ENCODE measurements around the gene SEMA5A.

Gene SEMA5A

DNA sequence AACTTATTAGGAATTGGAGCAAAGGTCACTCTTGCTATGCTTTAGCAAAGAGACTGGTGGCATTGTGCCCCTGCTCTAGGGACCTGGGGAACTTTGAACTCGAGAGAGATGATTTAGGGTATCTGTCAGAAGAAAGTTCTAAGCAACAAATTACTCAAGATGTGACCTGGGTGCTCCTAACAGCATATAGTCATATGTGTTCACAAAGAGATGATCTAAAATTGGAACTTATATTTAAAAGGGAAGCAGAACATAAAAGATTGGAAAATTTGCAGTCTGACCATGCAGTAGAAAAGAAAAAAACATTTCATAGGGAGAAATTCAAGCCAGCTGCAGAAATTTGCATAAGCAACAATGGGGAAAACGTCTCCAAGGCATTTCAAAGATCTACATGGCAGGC lies 68.3 kb downstream of the SEMA5A start:
- no peak for DNase-seq (ENCODE audit: low read depth)

DNA sequence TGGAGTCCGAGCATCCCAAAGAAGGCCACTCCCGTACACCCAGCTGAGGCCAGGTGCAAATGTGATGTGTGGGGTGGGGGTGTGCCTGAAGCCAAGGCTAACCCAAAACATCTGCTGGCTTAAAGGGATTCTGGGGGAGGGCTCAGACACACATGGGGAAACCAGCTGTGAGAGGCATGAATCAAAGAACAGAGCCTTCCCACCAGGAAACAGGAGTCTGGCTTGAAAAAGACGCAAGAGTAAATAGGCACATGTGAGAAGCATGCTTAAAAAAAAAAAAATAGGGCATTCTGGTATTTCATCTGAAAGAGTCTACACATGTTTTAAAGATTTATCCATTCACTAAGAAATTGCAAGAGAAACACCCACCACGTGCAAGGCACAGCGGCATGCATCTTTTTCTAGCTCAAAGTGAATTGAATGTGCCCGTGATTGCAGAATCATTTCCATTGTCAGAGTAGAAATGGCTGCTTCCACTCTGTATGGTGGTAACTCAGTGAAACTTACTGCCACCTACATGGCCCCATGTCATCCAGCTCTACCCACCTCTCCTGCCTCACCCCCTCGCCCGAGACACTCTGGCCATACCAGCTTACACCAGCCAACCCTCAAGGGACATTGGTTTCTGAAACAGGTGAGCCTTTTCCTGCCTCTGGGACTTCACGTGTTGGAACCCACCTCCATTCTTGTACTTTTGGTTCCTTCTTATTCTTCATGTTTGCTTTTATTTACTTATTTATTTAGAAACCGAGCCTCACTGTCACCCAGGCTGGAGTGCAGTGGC lies 71.5 kb downstream of the SEMA5A start:
- no peak for DNase-seq (ENCODE audit: low read depth)

DNA sequence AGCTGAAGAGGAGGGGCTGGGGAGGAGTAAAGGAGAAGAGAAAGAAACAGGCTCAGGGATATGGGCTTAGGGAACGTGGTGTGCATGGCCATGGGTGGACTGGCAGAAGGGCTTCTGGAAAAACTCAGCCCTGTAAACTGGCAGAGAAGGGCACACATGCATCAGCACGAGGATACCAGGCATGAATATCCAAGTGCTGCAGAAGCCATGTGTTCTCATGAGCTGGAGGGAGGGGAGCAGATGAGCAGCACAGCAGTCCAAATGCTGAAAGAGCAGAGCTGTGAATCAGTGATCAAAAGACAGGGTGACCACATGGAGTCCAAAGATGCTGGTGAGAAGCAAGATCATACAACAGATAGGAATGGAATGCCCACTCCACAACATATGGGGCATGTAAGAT lies 72.3 kb downstream of the SEMA5A start:
- no peak for DNase-seq (ENCODE audit: low read depth)

DNA sequence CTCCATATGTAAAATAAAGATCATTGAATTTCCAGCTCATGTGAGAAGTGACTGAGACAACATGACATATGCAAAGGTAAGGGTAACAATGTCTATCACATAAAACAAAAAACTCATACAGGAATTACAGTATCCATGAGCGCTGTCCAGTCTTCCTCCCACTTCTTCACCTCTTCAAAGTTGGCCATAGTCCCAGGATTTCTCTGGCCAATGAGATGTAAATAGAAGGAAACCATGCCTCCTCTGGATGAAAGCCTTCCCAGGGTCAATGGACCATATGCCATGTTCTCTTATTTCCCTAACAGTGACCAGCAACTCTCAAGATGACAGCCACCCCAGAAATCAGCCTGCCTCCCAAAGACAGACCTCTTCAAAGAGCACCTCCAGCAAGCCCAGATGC lies 75.5 kb downstream of the SEMA5A start:
- no peak for DNase-seq (ENCODE audit: low read depth)

DNA sequence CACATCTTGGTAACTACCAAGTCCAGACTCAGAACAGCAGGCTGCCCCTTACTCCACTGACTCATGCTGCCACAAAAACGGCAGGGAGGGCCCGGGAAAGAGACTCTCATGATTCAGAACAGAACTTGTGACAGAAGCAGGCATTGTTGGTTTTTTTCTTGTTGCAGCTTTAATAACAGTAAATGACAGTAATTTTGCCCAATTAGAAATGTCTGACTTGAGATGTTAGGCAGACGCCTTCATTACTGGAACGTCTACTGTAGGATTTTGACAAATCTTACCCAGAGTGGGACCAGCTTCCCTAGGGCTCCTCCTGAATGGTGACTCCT lies 77.9 kb downstream of the SEMA5A start:
- DNase-seq (ENCODE audit: low read depth), result peak; percentile 93

DNA sequence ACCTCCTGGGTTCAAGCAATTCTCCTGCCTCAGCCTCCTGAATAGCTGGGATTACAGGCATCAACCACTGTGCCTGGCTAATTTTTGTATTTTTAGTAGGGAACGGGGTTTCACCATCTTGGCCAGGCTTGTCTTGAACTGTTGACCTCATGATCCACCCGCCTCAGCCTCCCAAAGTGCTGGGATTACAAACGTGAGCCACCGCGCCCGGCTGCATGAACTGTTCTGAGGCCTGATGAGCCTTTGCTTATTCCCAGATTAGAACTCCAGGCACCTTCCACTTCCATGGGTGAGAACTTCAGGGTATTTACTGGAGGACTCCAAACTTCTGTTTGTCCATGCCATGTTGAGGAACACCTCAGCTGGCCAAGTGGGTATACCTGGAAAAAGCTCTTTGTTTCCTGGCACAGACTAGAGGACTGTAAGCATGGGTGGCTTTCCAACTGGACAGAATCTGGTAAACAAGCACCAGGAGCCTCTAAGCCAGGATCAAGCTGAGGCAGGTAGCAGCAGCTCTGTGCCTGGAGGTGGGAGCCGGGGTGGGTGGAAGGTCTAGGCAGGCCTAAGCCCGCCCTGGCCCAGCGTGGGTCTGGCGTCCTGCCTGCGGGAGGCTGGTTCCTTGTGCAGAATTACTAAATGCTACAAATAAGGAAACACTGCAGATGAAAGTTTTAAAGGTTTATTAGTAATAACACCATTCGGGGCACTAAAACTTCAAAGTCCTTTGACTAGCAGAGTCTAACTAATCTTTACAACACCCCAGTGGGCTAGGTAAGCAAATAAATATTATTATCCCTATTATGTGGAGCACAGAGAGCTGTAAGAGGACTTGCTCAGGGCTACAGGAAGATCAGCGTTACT lies 78.4 kb downstream of the SEMA5A start:
- DNase-seq (ENCODE audit: low read depth), result no peak

DNA sequence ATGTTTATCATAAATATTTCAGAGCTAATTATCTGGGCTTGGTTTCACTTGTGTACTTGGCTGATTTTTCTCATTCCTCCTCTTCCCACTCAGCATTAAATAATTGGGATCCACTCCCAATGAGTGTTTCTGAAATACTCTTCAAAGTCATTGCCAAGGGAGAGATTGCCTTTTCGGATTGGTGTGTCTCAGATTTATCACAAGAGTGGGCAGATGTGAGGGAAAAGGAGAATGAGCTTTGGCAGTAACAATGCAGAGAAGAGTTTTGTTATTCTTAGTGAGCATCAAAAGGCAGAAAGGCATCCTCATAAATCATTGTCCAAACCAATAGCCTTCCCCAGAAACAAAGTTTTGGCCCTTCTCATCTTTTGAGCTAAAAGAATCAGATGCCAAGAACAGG lies 79.2 kb downstream of the SEMA5A start:
- peak; percentile 9 for DNase-seq (ENCODE audit: low read depth)

DNA sequence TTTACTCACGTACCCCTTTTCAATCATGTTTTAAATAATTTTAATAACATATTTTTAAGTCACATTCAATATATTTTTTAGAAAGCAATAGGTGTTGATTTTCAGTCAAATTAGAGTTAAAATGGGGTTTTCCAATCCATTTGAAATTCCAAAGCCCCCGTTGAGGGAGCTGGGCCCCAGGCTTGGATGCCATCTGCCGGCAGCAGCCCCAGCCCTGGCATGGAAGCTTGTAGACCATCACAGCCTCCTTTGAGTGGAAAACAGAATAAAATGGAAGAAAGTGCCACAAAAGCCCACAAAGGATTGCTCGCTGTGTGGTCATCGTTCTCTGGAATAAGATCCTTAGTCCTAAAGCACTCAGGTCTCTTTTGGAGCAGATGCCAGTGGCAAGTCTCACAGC lies 81.4 kb downstream of the SEMA5A start:
- DNase-seq (ENCODE audit: low read depth), result no peak

DNA sequence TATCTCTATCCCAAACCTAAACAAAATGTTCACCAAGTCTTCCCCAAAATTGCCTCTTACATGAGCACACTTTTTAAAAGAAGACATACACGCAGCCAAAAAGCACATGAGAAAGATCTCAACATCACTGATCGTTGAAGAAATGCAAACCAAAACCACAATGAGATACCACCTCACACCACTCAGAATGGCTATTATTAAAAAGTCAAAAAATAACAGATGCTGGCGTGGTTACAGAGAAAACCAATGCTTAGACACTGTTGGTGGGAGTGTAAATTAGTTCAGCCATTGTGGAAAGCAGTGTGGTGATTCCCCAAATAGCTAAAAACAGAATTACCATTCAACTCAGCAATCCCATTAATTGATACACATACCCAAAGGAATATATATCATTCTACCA lies 83.8 kb downstream of the SEMA5A start:
- DNase-seq (ENCODE audit: low read depth), result no peak

DNA sequence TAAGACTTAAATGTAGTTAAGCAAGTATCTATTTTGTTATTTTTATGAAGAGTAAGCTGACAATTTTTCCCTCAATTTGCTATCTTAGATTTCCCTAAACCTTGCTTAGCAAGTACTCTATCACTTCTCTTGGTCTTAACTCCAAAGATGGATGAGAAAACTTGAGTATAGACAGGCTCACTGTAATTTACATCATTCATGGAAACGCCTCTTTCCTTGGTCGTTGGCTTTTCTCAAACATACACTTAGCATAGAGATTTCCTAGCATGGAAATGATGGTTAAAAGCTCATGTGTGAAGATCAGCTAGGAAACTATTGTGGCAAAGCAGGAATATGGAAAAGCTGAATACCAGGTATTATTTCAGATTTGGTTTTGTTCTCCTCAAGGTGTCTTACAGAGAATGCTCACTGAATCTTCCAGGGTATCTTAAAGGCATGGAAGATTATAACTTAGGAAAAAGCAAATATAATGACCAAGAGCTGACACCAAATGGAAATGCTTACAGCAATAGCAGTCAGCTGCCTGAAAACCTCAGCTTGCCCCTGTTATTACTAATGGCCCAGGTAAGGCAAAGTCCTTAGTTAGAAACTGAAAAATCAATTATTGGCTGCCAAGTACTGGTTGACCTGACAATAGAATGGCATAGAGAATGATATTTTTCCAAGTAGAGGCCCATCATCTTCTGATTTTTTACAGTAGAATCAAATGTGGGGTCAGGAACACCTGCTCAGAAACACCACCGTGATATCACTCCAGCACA lies 84.8 kb downstream of the SEMA5A start:
- no peak for DNase-seq (ENCODE audit: low read depth)

DNA sequence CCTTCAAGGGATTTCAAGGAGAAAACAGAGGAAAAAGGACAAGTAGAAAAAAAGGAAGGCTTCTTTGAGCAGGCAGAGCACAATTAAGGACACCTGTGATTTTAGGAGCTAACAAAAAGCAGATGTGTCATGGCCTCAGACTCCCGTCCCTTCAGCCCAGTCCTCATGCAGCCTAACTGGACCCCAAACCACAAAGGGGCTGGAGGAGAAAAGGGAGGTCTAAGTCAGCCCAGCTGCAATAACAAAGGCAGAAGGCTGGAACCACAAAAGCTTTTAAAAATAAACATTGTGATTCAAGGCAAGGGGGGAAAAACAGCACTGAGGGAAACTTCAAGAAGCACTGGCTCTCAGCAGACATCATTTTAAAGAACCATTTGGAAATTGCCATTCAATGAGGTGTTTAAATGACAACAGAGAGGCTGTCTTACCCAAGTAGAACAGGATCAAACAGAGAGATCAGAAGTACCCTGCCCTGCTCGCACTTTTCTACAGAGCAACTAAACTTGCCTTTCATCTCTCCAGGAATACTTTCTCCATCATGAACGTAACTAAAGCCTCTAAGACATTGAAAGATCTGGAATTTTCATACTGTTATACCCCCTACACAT lies 89.3 kb downstream of the SEMA5A start:
- peak; percentile 71 for DNase-seq (ENCODE audit: low read depth)

DNA sequence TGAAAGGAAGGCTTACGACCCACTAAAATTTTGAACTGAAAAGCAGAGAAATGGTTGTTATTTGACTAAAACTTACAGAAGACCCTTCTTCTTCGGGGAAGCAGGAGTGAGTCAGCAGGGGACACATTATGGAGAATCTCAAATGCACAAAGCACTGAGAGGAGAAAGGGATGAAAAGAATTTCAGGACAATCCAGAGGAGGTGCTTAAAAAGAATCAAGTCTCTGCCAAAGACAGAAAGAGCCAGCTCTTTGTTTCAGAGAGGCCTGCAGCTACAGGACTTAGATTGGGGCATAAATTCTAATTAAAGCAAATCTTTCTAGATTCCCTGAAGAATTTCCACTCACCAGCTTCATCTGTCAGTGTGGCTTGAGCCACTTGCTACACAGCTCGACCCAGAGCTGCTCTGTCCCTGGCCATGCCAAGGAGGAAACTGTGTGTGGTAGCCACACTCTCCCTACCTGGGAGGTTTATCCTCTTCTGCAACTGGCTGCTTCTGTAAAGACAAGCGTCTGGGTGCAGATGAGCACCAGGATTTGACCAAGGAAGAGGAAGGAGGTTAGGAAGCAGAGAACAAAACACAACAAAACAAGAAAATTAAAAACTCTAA lies 89.9 kb downstream of the SEMA5A start:
- no peak for DNase-seq (ENCODE audit: low read depth)

DNA sequence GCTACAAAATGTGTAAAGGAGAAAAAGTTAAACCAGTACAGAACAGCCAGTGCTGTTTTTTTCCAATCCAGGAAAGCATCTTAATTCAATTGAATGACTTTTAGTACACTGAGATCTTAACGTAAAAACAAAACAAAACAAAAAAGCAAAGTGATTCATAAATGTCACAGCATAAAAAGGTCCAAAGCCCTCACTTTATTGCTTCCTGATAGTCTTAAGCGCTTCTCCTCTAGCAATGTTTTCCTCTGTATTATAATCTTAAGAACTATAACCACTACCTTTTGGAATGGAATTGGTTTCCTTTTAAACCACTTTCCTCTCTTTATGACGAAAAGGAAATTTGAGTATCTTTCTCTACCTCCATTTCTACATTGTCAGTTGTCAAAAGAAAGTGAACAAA lies 91.4 kb downstream of the SEMA5A start:
- DNase-seq (ENCODE audit: low read depth), result no peak

DNA sequence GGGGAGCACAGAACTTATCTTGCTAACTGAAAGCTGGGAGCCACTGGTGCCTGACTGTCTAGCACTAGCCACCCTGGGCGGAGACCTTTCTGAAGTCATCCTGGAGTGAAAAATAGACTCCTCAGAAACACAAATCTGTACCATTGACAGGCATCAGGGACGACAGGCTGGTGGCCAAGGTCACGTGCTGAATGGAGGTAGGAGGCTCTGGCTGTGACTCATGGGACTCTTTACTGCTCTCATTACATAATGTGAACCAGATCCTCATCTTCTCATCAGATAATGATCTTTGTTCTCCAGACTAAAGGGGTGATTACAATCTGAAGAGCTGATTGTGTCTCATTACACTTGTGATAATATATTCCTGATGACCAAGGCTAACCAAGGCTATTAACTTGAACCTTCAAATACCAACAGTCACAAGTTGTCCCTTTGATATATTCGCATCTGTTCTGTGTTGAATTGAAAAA lies 91.8 kb downstream of the SEMA5A start:
- no peak for DNase-seq (ENCODE audit: low read depth)

DNA sequence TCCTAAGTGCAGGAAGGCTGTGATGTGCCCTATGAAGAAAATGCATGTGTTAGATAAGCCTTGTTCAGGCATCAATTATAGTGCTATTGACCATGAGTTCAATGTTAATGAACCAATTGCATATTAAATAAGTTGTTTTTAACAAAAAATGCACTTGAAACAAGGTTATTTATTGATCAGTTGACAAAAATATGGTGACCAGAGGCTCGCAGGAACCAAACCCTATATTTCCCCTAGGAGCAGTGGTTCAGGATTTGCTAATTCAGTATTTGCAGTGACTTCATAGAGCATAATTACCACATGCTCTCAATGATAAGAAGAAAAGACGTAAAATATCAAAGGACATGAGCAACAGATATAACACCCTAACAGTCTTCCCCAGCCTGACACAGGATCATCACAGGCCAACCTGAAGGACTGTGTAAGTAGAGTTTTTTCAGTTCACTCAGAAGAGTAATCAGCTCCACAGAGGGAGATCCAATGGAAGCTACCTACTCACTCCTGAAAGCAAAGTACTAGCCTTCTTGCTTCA lies 92.3 kb downstream of the SEMA5A start:
- no peak for DNase-seq (ENCODE audit: low read depth)

DNA sequence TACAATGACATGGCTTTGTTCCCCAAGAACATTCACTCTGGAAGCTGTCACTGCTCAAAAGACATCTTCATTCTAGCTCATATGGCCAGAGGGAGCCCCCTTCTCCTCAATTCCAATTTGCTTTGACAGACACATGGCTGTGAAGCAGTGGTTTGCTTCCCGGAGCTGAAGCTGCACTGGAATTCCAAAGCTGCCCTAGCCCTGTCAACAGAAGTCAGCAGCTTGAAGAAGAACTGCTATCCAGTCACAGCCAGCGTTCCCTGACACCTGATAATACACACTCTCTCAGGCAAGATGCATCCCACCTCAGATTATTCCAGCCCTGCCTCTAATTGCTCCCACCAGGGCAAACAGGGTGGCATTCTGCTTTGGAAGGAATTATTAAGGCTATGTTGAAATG lies 93.7 kb downstream of the SEMA5A start:
- DNase-seq (ENCODE audit: low read depth), result no peak

DNA sequence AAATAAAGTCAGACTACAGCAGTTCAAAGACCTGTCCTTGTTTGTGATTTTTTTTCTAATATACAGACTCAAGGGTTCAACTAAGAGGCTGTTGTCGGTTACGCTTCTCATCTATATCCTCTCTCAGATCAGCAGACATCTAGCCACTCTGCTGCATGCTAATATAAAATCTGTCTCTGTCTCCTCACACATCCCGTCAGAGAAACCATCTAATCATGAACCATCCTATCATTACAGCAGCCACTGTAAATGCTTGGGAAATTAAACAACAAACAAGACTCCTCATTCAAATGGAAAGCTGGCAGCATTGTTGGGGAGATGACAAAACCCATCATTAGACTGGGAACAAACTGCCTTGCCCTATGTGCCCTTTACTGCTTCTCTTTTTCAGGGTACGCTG lies 94.8 kb downstream of the SEMA5A start:
- no peak for DNase-seq (ENCODE audit: low read depth)

DNA sequence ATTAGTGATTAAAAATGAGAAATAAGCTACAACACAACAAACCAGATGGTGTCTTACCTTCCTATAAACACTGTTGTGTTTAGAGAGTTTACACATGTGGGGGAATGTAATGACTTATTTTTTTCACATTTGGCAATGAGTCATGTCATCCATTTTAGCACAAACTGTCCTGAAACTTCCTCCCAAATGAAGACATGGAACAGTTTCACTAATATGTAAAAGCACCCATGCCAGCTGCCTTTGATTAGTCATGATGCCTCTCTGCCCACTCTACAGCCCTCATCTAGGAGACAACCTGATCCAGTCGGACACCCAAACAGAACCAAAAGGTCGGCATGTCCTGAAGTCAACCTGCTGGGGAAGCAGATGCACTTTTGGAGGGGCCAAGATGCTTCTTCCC lies 98.2 kb downstream of the SEMA5A start:
- no peak for DNase-seq (ENCODE audit: low read depth)

DNA sequence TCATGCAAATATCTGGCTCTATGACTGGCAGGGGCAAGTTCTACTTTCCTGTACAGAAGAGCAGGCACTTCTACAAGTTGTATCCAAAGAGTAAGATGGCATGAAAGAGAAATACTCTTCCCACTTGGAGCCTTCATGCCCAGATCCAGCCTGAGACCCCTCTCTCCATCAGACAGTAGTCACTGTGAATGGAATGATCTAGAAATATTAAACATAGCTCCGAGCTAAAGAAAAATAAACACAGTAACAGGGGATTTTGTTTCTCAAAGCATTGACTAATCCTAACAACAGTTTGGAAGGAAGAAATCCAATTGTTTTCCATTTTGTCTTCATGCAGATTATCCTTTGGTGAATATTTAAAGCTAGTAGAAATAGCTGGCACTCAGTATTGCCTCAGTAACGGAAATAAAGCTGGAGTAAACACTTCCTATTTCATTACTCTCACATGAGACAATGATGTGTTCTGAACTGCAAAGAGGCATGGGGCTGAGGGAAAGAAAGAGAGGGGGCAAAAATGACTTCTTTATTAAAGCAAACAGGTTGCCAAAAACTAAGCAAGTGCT lies 100.0 kb downstream of the SEMA5A start:
- DNase-seq (ENCODE audit: low read depth), result peak; percentile 46

DNA sequence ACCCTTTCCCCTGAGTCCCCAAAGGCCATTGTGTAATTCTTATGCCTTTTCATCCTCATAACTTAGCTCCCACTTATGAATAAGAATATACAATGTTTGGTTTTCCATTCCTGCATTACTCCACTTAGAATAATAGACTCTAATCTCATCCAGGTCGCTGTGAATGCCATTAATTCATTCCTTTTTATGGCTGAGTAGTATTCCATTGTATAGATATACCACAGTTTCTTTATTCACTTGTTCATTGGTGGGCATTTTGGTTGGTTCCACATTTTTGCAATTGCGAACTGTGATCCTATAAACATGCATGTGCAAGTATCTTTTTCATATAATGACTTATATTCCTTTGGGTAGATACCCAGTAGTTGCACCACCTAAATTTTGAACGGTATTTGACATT lies 101.5 kb downstream of the SEMA5A start:
- DNase-seq (ENCODE audit: low read depth), result no peak

DNA sequence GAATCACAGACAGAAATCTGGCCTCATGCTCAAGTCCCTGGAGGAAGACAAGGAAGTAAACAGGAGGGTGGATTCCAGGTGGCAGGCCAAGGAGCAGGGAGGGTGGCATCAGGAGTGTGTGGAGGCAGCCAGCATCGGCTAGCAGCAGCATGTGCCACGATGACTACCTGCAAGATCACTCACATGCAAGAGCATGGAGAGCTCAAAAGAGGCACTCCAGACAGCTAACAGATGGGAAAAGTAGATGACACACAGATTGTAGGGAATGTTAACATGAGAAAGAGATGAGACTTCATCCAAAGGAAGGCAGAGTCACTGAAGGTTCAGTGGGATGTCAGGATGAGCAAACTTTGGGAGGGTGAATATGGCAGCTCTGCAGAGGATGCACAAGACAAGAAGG lies 104.3 kb downstream of the SEMA5A start:
- DNase-seq (ENCODE audit: low read depth), result no peak
